ENCODE results near the gene AIFM2.
"Not testable (repeated sequence)": the region's sequence is repeated elsewhere in the genome, so short reads cannot be mapped to it uniquely, and the experiment has no call there.

AIFM2 gene

DNA sequence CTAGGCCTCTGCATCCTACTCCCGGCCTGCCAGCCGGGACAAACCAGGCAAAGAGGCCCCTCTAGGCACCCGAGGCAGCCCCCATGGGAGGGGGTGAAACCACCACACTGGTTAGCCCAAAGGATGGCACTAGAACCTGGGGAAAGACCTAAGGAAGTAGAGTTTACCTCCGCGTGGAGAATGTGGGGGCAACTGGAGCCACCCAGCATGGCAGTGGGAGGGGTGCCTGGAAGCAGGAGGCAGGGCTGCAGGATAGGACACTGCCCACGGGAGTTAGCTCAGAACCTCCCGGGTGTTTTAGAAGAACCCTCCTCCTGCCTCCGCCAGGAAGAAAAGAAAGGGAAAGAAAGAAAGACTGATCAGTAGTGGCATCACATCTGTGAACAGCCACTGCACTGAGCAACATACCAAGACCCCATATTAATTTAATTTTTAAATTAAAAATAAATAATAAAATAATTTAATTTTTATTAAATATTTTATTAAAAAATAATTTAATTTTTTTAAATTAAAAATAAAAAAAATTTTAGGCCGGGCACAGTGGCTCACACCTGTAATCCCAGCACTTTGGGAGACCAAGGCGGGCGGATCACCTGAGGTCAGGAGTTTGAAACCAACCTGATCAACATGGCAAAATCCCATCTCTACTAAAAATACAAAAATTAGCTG is 11.2 kb downstream of the AIFM2 start:
- DNase-seq: no peak

- no peak for DNase-seq
Observed at GRCh38 chr10:70120417-70120816, 12.2 kb downstream of the AIFM2 start.

- no peak for DNase-seq
Observed at GRCh38 chr10:70119623-70120022, 13.0 kb downstream of the AIFM2 start.

GRCh38 chr10:70119197-70119596 is 13.4 kb downstream of the AIFM2 start:
- no peak for DNase-seq

DNA sequence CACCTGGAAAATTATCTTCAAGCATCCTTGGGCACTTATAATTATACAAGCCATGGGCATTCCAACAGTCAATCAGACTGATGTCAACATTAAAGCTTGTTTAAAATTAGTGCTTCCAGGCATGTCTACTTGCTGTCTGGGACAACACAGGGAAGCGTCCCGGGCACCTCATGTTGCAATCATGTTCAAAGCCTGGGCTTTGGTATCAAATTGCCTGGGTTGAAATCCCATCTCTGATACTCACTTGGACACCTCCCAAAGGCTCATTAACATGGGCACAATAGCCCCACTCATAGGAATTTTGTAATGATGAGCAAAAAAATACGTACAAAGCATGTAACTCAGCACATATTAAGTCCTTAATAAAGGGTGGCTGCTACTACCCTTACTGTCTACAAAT is 14.4 kb downstream of the AIFM2 start:
- DNase-seq: no peak

DNA sequence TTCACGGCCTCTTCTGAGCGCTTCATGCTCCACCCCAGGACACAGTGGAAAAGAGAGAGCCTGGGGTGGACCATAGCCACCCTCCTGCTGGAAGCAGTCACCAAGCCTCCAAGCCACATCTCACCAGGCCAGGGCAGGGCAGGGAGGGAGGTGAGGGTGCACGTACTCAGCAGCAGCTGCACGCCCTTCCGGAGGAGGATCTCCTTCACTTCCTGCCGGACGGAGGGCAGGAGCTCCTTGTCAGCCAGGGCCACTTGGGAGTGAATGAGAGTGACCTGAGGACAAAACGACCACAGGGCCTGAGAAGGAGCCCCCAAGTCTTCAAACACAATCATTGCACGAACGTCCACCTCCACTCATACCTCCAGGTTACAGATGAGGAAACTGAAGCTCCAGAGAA is 15.0 kb downstream of the AIFM2 start:
- no peak for DNase-seq

DNA sequence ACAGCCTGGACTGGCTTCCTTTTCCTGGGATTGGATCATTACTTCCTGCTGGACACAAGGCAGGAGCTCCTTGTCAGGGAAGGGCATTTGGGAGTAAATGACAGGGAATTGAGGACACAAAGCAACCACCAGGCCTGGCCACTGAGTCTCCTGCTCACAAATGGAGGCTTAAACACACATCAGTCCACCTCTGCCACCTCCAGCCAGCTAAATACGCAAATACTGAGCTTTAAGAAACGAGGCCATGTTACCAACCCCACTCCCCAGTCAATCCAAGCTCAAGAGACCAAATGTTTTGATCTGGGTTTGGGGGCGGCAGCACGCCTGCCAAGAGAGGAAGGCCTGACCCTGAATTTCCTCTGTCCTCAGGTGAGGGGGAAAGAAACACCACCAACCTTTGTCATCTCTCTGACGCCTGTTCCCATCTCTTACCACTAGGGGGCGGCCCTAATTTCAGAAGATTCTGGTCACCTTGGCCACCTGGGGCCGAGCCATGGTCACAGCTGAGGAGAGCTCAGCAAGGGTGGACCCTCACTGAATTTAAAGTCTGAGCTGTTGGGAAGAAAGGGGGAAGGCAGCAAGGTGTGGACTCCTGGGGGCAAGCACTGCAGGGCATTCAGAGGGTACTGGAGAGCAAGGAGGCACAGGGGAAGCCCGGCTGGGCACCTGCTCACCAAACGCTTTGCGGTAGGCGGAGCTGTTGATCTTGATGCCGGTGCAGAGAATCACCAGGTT is 16.5 kb downstream of the AIFM2 start:
- peak; percentile 63 for DNase-seq

GRCh38 chr10:70114902-70115301 is 17.7 kb downstream of the AIFM2 start:
- DNase-seq: peak; percentile 36

GRCh38 chr10:70112071-70112470 is 20.6 kb downstream of the AIFM2 start:
- DNase-seq: peak; percentile 21

DNA sequence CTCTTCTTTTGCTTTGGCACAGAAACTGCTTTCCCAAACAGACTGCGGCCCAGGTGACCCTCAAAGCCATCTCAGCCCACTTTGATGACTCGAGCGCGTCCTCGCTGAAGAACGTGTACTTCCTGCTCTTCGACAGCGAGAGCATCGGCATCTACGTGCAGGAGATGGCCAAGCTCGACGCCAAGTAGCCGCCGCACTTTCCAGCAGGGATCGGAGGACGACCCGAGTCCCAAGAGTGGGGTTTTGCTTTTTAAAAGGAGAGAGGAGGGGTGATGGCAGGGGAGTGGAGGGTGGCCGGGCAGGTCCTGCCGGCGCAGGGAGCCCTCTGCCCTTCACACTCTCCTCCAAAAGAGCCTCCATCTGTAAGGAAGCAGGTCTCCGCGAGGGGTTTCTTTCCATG is 21.1 kb downstream of the AIFM2 start:
- no peak for DNase-seq

DNA sequence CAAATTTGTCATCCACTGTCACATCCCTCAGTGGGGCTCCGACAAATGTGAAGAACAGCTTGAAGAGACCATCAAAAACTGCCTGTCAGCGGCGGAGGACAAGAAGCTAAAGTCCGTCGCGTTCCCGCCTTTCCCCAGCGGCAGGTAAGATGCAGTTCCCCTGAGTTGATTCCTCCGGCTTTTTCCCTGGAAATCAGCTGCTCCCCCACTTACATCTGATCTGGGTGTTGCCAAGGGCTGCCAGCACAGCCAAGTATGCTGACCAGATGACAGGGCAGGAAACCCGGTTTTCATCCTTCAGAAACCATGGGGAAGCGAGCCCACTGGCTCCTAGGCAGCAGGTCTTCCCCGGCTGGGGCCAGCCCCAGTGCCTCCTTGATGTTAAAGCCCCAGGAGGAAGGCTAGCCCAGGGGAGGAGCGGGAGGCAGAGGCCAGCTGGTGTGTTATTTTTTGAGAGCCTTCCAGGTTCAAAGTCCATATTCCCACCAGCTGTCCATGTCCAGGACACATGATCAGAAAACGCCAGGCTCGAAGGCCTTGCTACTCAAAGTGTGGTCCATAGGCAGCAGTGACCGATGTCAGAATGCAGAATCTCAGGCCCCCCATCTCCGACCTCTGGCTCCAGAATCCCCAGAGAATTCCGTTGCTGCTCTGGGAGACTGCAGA is 23.4 kb downstream of the AIFM2 start:
- no peak for DNase-seq

DNA sequence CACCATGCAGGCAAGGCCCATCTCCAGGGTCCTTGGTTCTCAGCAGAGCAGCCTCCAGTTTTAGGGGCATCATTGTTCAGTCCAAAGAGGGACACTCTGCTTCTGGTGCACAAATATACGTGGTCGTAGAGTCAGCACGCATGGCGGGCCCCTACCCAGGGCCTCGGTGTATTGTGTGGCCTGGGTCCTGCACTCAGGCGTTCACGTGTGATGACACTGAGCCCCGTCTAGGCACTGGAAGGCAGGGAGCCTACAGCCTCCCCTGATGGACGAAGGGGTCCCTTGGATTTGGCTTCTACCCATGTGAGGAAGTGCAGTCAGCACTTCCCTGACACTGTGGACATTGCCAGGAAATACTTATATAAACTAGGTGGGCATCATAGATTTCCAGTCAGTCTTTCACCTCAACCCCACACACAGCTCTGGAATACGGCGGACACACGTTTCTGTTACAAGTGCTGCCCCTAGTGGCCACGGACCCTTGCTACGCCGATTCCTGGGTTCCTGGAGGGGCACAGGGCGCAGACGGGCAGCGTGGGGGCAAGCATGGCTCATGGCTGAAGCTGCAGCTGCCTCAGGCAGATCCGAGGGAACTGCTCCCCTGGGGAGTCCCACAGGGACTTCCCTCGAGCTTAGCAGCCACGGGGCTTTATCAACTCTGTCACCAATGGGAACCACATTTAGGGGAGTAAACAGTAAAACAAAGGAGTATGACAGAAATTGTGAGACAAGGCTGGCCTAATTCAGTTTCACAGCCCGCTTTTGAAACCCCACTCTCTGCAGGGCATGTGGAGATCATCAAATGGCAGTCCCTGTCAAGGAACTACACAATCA is 25.4 kb downstream of the AIFM2 start:
- no peak for DNase-seq

GRCh38 chr10:70101668-70102067 is 31.0 kb downstream of the AIFM2 start:
- no peak for DNase-seq

DNA sequence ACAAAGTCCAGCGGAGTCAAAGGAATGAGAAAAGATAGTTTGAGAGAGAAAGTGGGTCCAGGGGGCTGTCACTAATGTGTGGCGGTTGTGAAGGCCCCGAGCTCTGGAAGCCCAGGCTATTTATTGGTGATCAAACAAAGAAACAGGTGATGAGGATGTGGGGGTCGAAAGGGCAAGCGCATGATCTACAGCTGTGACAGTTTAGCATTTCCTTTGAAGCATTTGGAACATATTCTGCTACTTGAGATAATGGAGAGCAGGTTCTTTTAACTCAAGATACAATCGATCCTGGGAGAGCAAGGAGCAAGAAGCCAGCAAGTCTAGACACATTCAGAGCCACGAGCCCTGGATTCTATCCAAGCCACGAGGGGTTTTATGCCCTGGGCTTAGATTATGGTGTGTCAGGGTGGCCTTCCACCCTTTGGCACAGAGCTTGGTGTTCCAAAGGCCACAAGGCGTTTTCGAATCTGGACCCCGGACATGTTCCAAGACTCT is 31.5 kb downstream of the AIFM2 start:
- DNase-seq: not testable (repeated sequence)

- DNase-seq: no peak
Observed at GRCh38 chr10:70098271-70098670, 34.4 kb downstream of the AIFM2 start.

DNA sequence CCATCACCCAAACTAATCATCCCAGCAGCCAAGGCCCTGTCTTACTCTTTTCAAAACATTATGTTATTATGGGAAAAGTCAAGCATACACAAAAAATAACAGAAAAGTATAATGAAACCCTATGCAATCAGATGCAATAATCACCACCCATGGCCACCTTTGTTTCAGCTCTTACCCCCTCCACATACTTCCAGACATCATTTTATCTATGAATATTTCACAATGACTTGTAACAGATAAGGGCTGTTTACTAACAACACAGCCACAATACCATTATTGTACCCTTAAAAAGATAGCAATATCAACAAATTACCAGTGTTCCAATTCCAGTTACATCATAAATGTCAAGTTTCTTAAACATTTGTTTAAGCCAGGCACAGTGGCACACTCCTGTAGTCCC is 35.2 kb downstream of the AIFM2 start:
- DNase-seq: no peak

DNA sequence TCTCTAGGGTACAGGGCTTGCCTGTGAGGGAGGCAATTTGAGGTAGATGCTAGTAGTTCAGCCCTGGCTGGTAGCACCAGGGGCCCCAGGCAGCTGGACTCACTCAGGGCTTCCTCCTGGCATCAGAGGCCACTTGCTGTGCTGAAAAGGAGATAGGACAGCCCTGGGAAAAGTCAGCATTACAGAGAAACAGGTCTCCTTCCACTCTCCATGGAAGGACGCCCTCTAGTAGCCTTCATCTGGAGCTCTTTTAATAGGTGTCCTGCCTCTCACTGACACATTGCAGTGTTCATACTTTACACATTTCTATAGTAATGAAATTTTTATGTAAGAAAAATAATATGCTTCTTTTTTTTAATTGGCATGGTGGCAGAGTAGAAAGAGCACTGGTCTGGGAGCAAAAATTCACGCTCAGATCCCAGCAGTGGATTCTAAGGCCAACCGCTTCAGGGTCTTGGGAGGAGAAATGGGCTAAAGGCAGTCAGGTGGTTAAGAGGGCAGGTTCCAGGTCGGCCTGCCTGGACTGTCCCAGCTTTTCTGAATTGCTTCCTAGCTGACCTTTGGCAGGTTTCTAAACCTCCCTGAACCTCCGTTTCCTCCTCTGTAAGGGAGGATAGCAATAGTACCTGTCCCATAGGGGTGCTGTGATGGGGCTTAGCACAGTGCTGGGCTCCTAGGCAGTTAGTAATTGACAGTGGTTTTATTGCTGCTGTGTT is 35.8 kb downstream of the AIFM2 start:
- no peak for DNase-seq

- DNase-seq: no peak
Observed at GRCh38 chr10:70096016-70096704, 36.5 kb downstream of the AIFM2 start.

- DNase-seq: no peak
Observed at GRCh38 chr10:70094250-70094649, 38.4 kb downstream of the AIFM2 start.

- DNase-seq: no peak
Observed at GRCh38 chr10:70093335-70093944, 39.2 kb downstream of the AIFM2 start.

DNA sequence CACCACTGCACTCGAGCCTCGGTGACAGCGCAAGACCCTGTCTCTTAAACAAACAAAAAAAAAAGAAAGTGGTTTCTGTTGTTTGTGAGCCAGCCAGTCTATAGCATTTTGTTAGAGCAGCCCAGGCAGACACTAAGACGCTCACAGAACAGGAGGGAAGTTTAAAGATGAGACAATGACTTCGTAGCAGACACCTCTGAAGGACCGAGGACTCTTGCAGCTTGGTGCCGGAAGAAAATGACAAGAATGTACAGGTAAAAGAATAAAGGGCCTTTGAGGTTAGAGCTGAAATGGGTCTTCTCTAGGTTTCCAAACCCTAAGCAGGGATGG is 40.3 kb downstream of the AIFM2 start:
- no peak for DNase-seq
